Measurements from ENCODE around the gene THSD4.

Gene THSD4

GRCh38 chr15:71551566-71551965, 436.3 kb downstream of the THSD4 start:
- no peak for TF ChIP-seq CTCF (IDR thresholded peaks at IDR 0.05; ENCODE audit: control insufficient read depth, extremely low read depth, insufficient read depth)
- no peak for DNase-seq (ENCODE audit: low read depth)
- no peak overlapping the region for H3K4me3 ChIP-seq (ENCODE audit: low read depth, low read length)

GRCh38 chr15:71559098-71559497, 443.8 kb downstream of the THSD4 start:
- DNase-seq (ENCODE audit: low read depth): no peak
- TF ChIP-seq CTCF (IDR thresholded peaks at IDR 0.05; ENCODE audit: control insufficient read depth, extremely low read depth, insufficient read depth): no peak

GRCh38 chr15:71559616-71560015, 444.3 kb downstream of the THSD4 start:
- TF ChIP-seq CTCF (IDR thresholded peaks at IDR 0.05; ENCODE audit: control insufficient read depth, extremely low read depth, insufficient read depth): no peak
- no peak overlapping the region for H3K4me3 ChIP-seq (ENCODE audit: low read depth, low read length)
- DNase-seq (ENCODE audit: low read depth): no peak

More at GRCh38 chr15:71559098-71559497, 443.8 kb downstream of the THSD4 start:
- H3K4me3 ChIP-seq (ENCODE audit: low read depth, low read length): no peak overlapping the region

- H3K4me3 ChIP-seq (ENCODE audit: low read depth, low read length): no peak overlapping the region
- DNase-seq (ENCODE audit: low read depth): no peak
- TF ChIP-seq CTCF (IDR thresholded peaks at IDR 0.05; ENCODE audit: control insufficient read depth, extremely low read depth, insufficient read depth): no peak
Observed at GRCh38 chr15:71562251-71562650, 447.0 kb downstream of the THSD4 start.

GRCh38 chr15:71564217-71564616, 448.9 kb downstream of the THSD4 start:
- TF ChIP-seq CTCF (IDR thresholded peaks at IDR 0.05; ENCODE audit: control insufficient read depth, extremely low read depth, insufficient read depth): no peak
- H3K4me3 ChIP-seq (ENCODE audit: low read depth, low read length): no peak overlapping the region

GRCh38 chr15:71565006-71565405, 449.7 kb downstream of the THSD4 start:
- H3K4me3 ChIP-seq (ENCODE audit: low read depth, low read length): no peak overlapping the region
- TF ChIP-seq CTCF (IDR thresholded peaks at IDR 0.05; ENCODE audit: control insufficient read depth, extremely low read depth, insufficient read depth): no peak
- DNase-seq (ENCODE audit: low read depth): no peak

More at GRCh38 chr15:71564217-71564616, 448.9 kb downstream of the THSD4 start:
- DNase-seq (ENCODE audit: low read depth): no peak

- no peak for DNase-seq (ENCODE audit: low read depth)
- TF ChIP-seq CTCF (IDR thresholded peaks at IDR 0.05; ENCODE audit: control insufficient read depth, extremely low read depth, insufficient read depth): no peak
- H3K4me3 ChIP-seq (ENCODE audit: low read depth, low read length): no peak overlapping the region
Observed at GRCh38 chr15:71565631-71566160, 450.4 kb downstream of the THSD4 start.
